Limb (tissue), 2 donors: ENCODE results near the gene RAET1E.
"Not testable (repeated sequence)": the region's sequence is repeated elsewhere in the genome, so short reads cannot be mapped to it uniquely, and the experiment has no call there.

ENCODE experiments used
- DNase-seq, 2 donors: peaks; one replicate each; pipeline ENCODE4 v3.0.0-alpha.2; 2016; ENCODE audit errors: extremely low spot score in 2 of 2

The RAET1E gene, protein sequence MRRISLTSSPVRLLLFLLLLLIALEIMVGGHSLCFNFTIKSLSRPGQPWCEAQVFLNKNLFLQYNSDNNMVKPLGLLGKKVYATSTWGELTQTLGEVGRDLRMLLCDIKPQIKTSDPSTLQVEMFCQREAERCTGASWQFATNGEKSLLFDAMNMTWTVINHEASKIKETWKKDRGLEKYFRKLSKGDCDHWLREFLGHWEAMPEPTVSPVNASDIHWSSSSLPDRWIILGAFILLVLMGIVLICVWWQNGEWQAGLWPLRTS

DNA sequence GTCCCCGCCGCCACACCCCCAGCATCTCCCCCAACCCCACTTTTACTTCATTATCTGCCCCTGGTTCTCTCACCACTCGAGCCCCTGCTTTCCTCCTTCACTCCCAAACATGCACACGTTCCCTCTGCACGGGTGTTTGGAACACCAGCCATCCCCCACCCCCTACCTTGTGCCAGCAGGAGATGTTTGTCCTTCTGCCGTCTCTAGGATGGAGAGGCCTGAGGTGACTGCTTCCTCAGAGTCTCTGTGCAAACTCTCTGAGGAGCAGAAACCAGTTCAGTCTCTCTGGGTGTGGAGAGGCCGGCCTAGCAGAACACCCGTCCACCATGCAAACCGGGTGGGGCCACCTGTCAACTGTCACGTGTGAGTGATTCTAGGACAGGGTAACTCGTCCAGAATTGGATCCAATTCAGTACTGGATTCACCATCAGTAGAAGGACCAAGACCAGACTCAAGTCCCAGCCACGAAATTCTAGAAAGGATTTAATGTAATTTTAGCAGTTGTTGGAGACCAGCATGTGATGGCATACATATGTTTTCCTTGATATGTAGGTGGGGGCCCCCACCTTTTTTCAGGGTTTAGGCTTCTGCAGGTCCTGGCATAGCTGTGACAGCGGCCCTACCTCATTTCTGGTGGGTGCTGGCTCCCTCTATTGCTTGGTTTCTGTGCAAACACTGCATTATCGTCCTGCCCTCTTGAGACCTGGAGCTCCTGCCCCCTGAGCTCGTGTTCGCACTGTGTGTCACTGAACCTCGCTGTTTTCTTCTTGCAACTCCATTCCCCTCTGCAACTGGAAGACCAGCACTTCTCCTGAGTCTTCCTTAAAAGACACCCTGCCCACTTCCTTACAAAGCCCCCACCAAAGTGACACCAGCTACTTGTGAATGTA lies at the start of gene RAET1E:
RAET1E (minus strand) TSS at position 259 of the 890 bp plus-strand sequence. CDS start 7,212 bp downstream, outside the sequence.
- DNase-seq: no peak

DNA sequence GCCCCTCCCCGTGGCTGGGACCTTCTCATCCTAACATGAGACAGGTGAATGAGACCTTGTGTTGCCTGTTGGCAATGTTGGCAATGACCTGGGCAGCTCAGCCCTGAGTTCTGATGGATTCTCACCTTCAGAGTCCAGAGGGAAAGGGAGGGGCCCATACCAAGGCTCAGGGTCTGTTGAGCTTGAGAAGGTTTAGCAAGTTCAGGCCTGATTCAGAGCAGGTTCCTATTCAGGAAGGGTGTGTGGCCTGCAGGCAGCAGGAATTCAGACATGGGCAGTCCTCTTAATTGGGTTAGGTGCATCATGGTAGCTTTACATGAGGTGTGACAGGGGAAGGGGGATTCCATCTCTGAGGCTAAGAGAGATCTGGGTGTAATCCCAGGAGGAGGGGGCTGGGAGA lies 49.6 kb upstream of the RAET1E start:
- not testable (repeated sequence) for DNase-seq

DNA sequence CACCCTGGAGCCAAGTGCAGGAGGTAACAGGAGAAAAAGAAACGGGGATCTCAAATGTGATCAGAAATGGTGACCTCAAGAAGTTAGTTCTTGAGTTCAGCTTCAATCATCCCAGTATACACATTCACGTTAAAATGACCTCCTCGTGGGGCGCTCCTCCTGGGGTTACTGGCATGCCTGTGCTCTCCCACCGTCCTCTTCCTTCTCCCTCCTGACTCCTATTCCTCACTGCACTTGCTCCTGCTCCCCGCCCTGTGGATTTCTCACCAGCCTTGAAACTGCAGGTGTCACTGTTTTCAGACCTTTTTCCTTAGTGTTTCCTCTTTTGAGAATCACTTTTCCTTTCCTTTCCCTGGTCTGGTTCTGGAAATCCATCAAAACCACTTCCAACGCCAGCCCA lies 48.7 kb upstream of the RAET1E start:
- not testable (repeated sequence) for DNase-seq

DNA sequence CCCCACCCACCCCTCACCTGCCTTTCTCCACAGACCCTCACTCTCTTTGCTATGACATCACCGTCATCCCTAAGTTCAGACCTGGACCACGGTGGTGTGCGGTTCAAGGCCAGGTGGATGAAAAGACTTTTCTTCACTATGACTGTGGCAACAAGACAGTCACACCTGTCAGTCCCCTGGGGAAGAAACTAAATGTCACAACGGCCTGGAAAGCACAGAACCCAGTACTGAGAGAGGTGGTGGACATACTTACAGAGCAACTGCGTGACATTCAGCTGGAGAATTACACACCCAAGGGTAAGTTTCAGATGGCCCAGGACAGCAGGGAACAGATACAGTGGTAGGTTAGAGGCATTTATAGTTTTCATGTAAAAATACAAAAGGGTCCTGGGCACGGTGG lies 47.4 kb upstream of the RAET1E start:
- DNase-seq: not testable (repeated sequence)

GRCh38 chr6:149943321-149943720 lies 45.4 kb upstream of the RAET1E start:
- DNase-seq: peak in 1 of 2 donors; percentile 16

GRCh38 chr6:149942461-149942829 lies 44.5 kb upstream of the RAET1E start:
- peak in 1 of 2 donors; percentile 41 for DNase-seq

GRCh38 chr6:149941583-149942460 lies 43.9 kb upstream of the RAET1E start, which contains the start of gene ULBP2:
Gene ULBP2 (plus strand): TSS chr6:149942014. CDS start chr6:149942073, 59 bp downstream.
- peak; percentile 84 to 88 for DNase-seq

GRCh38 chr6:149940672-149940982 lies 42.7 kb upstream of the RAET1E start:
- DNase-seq: no peak

DNA sequence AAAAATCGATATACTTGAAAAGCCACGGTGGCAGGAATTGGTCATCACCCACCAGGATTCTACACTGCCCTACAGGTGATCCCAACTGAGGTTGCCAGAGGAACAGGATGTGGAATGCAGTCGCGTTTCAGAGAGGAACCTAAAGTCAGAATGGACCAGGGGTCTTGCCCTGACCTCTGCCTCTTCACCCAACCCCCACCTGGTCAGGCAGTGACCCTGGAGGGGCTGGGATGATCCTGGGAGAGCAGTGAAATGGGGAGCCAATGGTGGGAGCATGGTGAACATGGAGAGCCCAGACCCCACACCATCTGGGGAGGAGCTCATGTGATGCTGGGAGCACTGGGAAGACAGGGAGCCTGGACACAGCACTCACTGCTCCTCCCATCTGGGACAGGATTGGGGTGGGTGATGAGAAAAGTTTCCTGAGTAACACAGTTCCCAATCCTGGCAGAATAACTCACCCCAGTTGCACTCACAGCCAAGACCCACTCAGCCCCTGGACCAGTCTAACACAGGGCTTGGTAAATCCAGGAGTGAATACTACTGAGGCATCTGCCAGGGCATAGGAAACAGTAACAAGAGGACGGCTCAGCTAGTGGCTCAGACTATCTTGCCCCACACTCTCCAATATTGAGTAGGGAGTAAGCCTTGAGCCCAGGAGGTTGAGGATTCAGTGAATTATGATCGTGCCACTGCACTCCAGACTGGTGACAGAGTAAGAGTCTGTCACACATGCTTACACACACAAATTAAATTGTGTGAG lies 42.2 kb upstream of the RAET1E start:
- DNase-seq: no peak

DNA sequence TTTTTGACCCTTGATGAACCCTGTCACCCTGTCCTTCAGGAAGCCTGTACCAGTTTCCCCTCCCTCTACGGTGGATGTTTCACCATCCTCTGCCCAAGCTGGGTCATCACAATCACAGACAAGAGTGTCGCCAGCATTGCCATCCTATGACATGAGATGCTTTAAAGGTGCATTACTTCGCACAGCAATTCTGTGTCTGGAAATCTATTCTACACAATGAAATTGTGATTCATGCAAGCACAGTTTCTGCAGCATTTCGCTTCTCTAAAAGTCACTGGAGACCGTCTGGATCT lies 41.4 kb upstream of the RAET1E start:
- no peak for DNase-seq

- peak in 1 of 2 donors; percentile 52 for DNase-seq
Observed at GRCh38 chr6:149938571-149939355, 40.9 kb upstream of the RAET1E start.

DNA sequence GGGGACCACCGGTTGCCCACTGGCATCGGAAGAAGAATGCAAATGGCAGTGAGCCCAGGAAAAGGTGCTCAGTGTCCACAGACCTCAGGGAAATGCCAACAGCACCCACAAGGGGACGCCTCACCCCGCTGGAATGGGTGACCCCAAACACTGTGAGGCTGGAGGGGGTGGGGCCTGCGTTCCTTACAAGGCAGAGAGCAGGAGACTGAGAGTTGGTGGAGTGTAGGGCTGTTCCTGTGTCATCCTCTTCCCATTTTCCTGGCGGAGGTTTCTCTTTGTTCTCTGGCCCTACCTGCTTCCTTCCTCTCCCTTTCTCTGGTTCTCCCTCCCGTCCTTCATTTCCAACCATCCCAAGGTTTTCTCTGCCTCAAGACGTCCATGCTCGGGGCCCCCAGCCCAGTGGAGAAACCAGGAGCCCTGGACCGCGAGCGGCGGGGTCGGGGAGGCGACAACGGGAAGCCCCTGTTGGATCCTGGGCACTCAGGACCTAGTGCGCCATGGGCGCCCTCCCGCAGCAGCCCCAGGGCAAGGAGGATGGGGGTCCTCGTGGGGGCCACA lies 40.2 kb upstream of the RAET1E start:
- not testable (repeated sequence) for DNase-seq

GRCh38 chr6:149936743-149937142 lies 38.8 kb upstream of the RAET1E start:
- DNase-seq: no peak

DNA sequence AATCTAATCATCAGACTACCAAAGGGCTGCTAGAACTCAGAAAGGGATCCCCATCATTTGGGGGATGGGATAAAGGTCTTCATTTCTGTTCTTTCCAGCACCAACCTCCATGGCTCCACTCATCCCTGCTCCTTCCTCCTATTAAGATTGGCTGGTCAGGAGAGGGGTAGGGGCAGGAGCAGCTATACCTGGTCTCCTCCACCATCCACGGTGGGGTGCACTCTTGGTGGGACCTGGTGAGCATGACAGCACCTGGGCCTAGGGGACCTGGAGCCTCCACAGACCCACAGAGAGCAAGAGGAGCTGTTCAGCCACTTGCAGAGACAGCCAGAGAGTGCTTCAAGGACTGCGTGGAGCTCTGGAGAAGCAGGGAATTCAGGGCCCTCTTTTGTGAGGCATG lies 37.8 kb upstream of the RAET1E start:
- peak in 1 of 2 donors; percentile 22 for DNase-seq

DNA sequence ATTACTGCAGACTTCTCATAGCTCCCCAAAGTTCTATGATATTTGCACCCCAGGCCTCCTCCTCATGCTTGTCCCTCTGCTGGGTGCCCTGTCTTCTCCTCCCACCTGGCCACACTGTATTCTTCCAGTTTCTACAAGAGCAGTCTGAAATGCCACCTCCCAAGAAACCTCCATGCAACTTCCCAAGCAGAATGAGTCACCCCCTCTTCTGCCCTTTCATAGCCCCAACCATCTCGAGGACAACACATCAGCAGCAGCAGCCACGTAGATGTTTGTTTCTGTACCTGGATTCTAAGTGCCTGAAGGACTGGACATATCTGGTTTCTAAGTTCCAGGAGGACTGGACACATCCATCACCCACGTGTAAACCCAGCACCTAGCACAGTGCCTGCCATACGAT lies 37.3 kb upstream of the RAET1E start:
- peak in 1 of 2 donors; percentile 11 for DNase-seq

DNA sequence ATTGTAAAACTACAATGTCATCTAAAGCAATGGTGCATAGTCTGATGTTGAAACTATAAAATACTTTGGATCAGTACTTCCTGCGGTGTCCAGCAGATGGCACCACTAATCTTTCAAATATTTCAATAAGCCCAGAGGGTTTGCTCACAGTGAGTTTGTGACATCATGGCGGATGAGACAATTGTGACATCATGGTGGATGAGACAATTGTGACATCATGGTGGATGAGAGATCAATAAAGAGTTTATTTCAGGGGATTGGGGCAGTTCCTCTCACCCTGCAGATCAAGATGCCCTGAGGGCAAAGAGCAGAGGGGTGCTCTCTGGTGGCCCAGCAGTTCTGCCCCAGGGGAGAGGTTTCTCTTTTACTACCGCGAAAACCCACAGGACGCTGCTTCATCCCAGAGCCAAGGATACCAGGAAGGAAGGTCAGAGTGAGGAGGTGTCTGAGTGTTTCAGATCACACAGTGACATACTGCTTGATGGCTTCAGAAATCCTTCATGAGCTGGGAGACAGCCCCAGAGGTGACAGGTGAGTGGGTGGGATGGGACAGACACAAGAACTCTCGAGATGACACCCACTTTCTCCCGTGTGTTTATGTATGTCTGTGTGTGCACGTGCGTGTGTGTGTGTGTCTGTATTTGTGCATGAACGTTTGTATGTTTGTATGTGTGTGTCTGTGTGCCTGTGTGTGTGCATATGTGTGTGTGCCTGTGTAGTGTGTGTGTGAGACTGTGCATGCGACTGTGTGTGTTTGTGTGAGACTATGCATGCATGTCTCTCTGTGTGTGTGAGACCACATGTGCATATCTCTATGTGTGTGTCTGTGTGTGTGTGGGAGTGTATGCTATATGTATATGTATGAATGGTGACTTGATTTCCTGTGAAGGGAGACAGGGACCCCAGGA lies 36.6 kb upstream of the RAET1E start:
- DNase-seq: peak; percentile 48 to 74

DNA sequence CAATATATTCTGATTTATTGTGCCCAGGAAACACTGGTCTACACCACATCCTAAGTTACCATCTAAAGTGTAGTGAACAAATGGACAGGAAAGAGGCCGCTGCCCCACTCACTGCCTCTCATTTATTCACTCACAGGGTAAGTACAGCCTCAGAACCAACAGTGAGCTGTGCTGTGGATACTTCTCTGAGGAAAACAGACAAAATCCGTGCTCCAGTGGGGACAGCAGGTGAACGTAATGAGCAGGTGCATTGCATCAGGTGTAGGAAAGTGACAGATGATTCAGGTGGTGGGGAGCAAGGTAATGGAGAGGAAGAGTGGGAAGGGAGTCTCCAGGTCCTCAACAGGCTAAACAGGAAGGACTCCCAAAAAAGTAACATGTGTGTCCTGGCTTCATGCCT lies 35.5 kb upstream of the RAET1E start:
- DNase-seq: peak in 1 of 2 donors; percentile 12

GRCh38 chr6:149933036-149933435 lies 35.1 kb upstream of the RAET1E start:
- peak in 1 of 2 donors; percentile 7 for DNase-seq

DNA sequence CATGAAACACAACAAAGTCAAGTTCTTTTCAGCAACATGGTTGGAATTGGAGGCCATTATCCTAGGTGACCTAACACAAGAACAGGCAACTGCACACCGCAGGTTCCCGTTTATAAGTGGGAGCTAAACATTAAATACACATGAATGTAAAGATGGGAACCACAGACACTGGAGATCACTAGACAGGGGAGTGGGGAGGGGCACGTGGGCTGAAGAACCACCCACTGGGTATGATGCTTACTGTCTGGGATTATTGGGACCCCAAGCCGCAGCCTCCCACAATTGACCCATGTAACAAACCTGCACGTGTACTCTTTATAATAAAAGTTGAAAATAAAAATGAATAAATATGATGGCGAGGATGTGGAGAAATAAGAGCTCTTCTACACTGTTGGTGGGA lies 33.6 kb upstream of the RAET1E start:
- DNase-seq: no peak
